GM18867 (cell line): ENCODE results near the gene ITM2B.
A peak's percentile ranks its signal among the peaks of the same experiment; 100 is the strongest.
"Not testable (repeated sequence)": the region's sequence is repeated elsewhere in the genome, so short reads cannot be mapped to it uniquely, and the experiment has no call there.

Experiments used
- ATAC-seq: cut with Tn5 transposase; IDR thresholded peaks from one replicate; pipeline ENCODE4 v1.9.1; 2021; ENCODE audit warnings: mild to moderate bottlenecking, moderate library complexity; ENCODE audit not compliant: unreplicated experiment

Gene ITM2B

DNA sequence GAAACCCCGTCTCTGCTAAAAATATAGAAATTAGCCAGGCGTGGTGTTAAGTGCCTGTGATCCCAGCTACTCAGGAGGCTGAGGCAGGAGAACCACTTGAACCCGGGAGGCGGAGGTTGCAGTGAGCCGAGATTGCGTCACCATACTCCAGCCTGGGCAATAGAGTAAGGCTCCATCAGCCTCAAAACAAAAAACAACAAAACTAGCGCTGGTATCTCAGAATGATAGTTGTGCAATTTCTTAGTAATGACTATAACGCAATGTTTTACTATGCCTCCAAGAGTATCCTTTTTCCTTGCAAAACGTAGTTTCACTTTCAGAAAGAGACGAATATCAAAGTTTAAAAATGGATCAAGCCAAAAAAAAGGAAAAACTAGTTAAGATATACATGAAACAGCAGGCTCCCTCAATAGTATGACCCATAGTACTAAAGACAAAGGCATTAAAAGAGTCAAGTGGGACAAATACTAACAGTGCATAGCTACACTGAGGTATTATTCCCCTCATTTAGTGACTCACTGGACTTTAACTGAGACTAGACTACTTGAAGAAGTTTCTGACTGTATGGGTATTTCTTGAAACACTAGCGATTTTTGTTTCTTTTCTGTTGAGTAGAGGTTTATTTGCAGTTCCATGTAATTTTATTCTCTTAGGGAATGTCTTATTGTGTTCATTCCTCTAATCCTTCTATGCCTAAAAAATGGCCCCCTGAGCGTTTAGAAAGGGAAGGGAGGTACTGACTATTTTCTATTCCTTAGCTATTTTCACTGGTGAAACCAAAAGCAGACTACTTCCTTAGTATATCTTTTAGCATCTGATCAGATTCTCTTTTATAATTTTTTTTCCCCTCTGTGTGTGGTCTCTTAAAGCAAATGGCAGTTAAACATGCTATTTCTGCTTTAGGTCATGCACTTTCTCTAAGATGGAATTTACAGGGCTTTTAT, 10.4 kb upstream of the ITM2B start:
- ATAC-seq = no peak

- ATAC-seq = no peak
These were observed 8.3 kb upstream of the ITM2B start for GRCh38 chr13:48224701-48225100.

DNA sequence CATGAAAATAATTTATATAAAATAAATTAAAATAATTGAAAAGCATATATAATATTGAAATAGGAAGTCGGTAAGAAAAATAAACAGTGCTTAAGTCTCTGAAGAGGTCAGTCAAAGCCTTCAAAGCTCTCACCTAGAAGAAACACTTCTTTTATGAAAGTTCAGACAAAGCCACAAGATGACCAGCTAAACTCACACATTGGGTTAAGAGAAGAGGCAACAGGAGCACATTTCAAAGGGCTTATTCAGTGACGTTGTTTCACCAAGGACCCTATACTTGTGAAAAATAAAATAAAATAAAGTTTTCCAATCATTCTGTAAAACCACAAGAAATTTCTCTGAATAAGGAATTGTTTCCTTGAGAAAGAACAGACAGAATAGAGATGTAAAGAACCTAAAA, 2.5 kb upstream of the ITM2B start:
- no peak for ATAC-seq

GRCh38 chr13:48231080-48231479, 1.9 kb upstream of the ITM2B start:
- ATAC-seq = no peak

DNA sequence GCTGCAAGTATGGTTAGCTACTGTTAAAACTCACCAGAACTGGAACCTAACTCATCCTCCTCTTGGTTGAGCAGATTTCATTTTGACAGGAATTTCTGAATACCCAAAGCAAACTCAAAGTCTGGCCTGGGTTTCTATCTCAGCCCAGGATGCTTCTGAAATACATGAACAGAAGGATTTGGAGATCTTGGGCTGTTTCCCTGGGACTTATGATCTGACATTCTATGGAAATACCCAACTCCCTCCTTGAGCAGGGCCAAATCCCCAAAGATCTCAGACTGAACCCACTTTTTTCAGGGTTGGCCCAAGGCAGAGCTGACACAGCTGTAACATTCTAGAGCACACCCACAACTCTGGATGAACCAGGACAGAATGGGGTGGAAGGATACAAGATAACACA, 1.1 kb upstream of the ITM2B start:
- ATAC-seq = no peak

- ATAC-seq = peak; percentile 18
These were observed 473 bp upstream of the ITM2B start for GRCh38 chr13:48232420-48233045.

DNA sequence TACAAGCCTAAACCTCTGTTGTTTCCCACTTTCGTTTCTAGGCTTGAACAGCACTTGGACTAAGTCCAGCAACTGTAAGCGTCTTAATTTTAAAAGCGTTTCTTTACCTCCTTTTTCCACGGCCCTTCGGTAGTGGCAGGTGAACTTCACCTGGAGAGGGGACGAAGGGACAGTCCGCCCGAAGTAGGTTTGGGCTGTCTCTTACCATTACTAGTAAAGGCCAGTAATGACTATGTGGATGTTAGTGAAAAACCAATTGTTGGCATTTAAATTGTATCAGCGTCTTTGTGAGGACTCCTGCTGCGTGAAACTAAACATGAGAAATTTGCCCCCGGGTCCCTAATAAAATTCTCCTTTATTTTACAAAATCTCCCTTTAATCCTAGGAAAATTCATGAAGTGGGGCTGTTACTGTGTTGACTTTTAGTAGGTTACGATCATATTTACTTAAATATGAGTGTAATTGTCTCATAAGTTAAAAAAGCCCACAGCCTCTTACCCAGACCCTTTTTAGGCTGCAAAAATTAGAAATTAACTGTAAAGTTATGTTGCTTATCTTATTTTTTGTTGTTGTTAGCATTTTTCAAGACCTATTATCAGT, 983 bp downstream of the ITM2B start:
- peak; percentile 4 for ATAC-seq

DNA sequence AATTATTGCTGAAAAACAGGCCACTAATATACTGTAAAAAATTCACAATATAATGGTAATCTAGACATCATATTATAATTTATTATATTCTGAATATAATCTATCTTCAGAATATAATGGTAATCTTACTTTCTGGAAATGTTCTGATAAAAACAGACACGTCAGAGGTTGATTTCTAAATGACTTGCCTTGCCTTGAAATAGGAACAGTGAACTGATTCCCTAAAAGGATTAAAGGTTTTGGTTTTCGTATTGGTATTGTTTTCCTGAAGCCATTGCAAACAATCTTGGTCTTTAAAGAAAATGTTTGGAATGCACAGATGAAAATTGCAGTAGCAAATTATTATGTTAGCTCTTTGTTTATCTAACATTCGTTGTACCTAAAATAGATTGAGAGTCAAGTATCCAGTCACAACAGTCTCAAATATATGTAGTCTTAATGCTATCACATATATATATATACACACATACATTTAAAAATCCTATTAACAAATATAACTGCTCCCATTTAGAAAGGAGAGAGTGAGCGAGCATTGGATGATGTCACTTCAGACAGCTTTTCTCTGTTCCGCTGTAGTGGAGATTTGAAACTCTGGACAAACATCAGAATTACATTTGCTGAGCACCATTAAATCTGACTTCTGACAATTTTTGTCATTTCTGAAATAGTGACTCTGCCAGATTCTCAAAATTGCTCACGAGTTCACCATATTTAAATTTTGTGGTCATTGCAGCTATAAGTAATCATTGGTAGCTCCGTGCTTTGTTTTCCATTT, 1.7 kb downstream of the ITM2B start:
- ATAC-seq = peak; percentile 41

DNA sequence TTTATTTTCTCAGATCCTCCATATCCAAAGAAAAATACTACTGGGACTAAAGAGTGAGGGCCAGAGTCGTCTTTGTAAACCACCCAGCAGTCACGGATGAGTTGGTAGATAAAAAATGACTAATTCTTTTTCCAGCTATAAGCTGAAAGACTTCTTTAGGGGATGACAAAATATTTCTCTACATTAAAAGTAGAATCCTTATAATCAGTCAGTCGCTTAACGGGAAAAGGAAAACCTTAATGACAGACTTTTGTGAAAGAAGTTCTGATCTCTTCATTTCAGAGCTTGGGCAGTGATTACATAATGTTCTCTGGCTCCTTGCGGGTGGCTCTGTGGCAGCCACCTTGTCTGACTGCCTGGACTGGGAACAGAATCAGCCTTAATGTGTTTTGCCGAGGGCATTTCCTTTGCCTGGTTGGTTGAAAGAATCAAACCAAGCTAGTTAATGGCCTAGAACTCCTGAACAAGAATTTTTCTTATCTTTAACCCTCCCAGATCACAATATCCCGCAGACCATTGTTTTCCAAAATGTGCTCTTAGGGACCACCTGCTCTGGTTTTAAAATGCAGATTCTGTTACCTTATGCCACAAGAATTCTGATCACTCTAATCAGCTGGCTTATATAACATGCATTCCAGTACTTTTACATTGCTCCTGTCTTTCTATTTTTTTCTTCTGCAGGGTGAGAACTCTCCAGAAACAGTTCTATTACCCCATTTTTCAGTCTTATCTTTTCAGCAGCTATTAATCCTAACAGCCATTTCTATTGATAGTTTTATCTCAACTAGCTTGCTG, 2.5 kb downstream of the ITM2B start:
- no peak for ATAC-seq

DNA sequence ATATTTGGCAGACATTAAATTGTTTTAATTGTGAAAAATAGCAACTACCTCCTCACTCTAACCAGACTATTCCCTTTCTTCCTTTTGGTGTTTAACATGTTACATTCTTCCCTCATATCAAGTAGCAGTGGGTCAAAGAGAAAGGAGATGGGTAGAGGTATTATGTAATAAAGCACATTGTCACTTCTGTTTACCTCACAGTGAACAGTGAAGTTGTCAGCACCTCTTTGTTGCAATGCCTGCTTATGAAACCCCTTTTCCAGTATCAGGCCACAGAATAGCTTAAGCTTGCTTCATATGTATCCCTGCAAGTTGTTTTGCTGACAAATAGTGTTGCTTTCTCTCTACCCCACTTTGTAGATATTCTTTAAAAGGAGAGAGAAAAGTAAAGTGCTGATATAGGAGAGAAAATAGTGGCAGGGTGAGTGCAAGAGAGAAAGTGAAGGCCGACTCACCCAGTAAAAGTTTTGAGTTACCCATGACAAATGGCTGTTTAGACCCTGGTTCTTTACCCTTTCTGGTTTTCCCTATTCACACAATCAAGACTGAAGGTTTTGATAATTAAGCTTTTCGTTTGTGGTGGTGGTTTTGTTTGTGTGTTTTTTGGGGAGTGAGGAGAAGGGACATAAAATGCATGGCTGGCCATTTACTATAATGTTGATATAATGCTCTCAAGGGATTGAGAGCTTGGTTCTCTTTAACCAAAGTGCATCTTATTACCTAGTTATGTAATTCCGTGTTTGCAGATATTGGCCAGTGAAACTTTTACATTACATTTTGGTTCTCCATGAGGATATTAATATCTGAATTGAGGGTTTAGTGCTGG, 3.7 kb downstream of the ITM2B start:
- no peak for ATAC-seq

DNA sequence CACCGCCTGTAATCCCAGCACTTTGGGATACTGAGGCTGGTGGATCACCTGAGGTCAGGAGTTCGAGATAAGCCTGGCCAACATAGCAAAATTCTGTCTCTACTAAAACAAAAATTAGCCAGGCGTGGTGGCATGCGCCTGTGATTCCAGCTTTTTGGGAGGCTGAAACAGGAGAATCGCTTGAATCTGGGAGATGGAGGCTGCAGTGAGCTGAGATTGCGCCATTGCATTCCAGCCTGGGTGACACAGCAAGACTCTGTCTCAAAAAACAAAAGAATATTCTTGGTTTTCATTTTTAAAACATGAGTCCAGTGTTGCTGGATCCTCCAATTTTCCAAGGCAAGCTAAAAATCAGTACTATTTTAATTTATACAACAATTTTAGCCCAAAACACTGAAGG, 6.4 kb downstream of the ITM2B start:
- not testable (repeated sequence) for ATAC-seq

DNA sequence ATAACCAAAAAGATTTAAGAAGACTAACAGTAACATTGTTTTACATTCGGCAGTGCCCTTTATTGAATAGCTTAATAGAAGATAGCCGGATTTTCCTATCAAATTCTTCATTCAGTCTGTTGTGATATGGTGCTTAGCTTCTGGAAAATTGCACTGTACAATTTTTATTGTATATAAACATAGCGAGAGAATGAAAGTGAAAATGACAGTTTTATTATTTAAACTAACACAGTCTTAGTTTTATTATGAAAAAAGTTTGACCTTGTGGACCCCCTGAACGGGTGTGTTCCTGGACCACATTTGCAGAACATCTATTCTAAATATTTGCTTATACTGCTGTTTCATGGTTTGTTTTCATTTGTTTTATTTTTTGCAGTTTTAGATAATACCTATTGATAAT, 8.6 kb downstream of the ITM2B start:
- no peak for ATAC-seq

DNA sequence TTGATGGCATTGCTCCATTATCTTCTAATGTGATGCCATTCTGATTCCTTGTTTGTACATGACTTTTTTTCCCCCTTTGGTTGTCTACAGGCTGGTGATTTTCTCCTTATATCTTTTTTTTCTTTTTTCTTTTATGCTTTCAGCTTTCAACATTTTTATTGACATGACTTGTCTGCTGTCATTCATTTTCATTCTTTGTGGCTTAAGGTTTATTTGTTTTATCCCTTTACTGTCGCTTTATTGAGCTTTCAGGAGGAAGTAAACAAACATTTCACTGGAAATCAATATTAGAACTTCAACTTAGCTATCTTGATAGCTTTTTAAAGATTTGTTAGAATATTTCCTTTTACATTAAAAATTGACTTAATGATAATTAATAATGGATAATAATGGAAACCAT, 9.7 kb downstream of the ITM2B start:
- ATAC-seq = no peak

DNA sequence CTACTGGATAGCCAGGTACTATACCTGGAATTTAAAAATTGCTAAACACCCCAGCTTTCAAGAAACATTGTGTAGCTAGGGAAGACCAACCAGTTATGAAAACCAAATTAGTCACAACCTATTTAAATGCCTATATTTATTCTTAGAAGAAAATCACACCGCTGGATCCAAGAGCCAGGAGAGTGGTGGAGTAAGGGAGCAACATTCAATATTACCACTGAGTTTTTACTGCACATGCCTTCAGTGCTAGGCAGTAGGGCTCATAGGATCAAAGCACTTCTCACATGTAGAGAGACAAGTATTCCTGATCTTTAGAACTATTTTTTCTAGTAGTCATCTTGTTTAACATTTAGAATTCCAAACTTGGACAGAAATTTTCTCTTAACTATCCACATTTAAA, 11.2 kb downstream of the ITM2B start:
- ATAC-seq = no peak

- ATAC-seq = no peak
These were observed 13.1 kb downstream of the ITM2B start for GRCh38 chr13:48246102-48246501.

DNA sequence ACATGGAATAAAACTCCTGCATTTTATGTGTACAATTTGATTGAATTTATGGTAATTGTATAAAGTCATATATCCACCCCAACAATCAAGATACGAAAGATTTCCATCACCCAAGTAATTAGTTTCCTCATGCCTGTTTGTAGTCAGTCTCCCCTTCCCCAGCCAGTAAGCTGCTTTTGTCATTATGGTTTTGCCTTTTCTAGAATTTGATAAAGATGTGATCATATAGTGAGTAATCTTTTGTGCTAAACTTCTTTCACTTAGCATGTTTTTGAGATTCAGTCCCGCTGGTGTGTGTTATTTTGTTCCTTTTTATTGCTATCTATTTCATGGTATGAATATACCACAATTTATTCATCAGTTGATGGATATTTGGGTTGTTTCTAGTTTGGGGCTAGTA, 16.0 kb downstream of the ITM2B start:
- ATAC-seq = no peak

- no peak for ATAC-seq
These were observed 18.6 kb downstream of the ITM2B start for GRCh38 chr13:48251611-48252081.

DNA sequence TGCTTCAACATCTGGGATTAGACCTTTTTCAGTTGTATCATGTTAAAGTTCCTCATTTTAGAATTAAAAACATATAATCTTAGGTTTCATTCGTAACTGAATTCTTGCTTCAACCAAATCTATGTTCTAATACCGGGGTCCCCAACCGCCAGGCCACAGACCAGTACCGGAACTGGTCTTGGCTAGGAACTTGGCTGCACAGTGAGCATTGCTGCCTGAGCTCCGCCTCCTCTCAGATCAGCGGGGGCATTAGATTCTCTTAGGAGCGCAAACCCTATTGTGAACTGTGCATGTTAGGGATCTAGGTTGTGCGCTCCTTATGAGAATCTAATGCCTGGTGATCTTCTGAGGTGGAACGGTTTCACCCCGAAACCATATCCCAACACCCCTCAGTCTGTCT, 19.2 kb downstream of the ITM2B start:
- ATAC-seq = no peak

GRCh38 chr13:48253849-48254248, 20.8 kb downstream of the ITM2B start:
- no peak for ATAC-seq
